Thoracic aorta (tissue), 2 donors: Measurements from ENCODE around the gene SEMA4D. TPM values are rescaled to one million over a fixed set of nuclear protein-coding genes. Genes with fewer than 3 reads are reported as not detected.

Experiments
- ATAC-seq: fragments of 150-250 bp; one replicate; pipeline ENCODE4 v1.8.0; 2017; ENCODE audit warnings: low read depth; ENCODE audit not compliant: insufficient number of reproducible peaks, low FRiP score
- DNase-seq: peaks from one replicate; pipeline ENCODE4 v3.0.0-alpha.2; 2020; ENCODE audit warnings: low spot score
- H3K27ac ChIP-seq, 2 donors: fragments of 200-600 bp; sonication (generic); 1 replicate in 1 of 2; 2 replicates in 1 of 2; pipeline ENCODE4 v1.5.1; 2016; ENCODE audit warnings: mild to moderate bottlenecking in 2 of 2, moderate library complexity in 2 of 2
- H3K27me3 ChIP-seq: fragments of 200-600 bp; sonication (generic); replicated peaks from 2 replicates; pipeline ENCODE4 v1.6.0; 2016; ENCODE audit warnings: mild to moderate bottlenecking; ENCODE audit not compliant: insufficient read depth
- H3K36me3 ChIP-seq: fragments of 200-600 bp; sonication (generic); one replicate; pipeline ENCODE4 v1.5.1; 2016
- H3K4me1 ChIP-seq, 2 donors: fragments of 200-600 bp; sonication (generic); 1 replicate in 1 of 2; 2 replicates in 1 of 2; pipeline versions ENCODE4 v1.5.1 to v1.6.0; 2016; ENCODE audit warnings: low read depth in 2 of 2, mild to moderate bottlenecking in 1 of 2; ENCODE audit not compliant: control insufficient read depth in 1 of 2
- H3K4me3 ChIP-seq: fragments of 200-600 bp; sonication (generic); 2 replicates; pipeline ENCODE4 v1.5.1; 2016; ENCODE audit warnings: mild to moderate bottlenecking
- H3K9me3 ChIP-seq: fragments of 200-600 bp; sonication (generic); 2 replicates; pipeline ENCODE4 v1.5.1; 2016
- CTCF ChIP-seq: fragments of 200-600 bp; sonication (generic); IDR thresholded peaks from one replicate; pipeline ENCODE4 v1.5.1; 2019; ENCODE audit warnings: antibody characterized with exemption
- total RNA-seq, 2 donors: library from RNA; depleted of rRNA; stranded (reverse); fragments of >200 nt; gene quantifications; one replicate each; pipeline versions ENCODE4 v1.1.0 to v1.2.3, GENCODE V29; 2016

SEMA4D gene
- total RNA-seq, 2 donors from 2014 or later = 16.9 to 20.2 TPM

GRCh38 chr9:89513837-89514236 is 15.9 kb upstream of the SEMA4D start:
- no peak for TF ChIP-seq CTCF
- H3K36me3 ChIP-seq = no peaks in the 10 kb centered on the region
- H3K4me3 ChIP-seq = no peak overlapping the region
- no peaks in the 10 kb centered on the region for H3K9me3 ChIP-seq
- H3K4me1 ChIP-seq = no peaks in the 10 kb centered on the region
- DNase-seq (no peak), ATAC-seq (no peak)
- no peaks in the 10 kb centered on the region for H3K27me3 ChIP-seq
- H3K27ac ChIP-seq = no peak overlapping the region

DNA sequence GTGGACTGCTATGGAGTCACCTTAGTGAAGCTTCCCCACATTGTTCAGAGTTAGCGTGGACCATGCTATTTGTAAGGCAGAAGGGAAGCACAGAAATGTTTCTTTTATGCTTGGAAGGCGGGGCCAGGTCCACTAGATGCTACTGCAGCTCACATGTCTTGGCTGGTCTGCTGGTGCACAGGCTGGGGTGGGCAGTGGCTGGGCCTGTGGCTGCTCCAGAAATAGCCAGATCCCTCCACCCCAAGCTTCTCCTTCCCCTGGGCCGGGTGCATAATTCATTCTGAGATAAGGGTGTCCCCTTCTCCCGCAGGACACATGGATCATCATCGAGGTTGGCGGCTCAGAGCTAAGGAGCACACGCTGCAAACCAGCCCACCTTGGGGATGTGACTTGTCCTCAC is 14.5 kb upstream of the SEMA4D start:
- TF ChIP-seq CTCF = no peak
- Histone ChIP-seq H3K27ac (no peak overlapping the region), H3K36me3 (no peaks in the 10 kb centered on the region), H3K9me3 (no peaks in the 10 kb centered on the region), H3K4me3 (no peak overlapping the region), H3K4me1 (no peaks in the 10 kb centered on the region), H3K27me3 (no peaks in the 10 kb centered on the region)
- ATAC-seq (no peak), DNase-seq (no peak)

DNA sequence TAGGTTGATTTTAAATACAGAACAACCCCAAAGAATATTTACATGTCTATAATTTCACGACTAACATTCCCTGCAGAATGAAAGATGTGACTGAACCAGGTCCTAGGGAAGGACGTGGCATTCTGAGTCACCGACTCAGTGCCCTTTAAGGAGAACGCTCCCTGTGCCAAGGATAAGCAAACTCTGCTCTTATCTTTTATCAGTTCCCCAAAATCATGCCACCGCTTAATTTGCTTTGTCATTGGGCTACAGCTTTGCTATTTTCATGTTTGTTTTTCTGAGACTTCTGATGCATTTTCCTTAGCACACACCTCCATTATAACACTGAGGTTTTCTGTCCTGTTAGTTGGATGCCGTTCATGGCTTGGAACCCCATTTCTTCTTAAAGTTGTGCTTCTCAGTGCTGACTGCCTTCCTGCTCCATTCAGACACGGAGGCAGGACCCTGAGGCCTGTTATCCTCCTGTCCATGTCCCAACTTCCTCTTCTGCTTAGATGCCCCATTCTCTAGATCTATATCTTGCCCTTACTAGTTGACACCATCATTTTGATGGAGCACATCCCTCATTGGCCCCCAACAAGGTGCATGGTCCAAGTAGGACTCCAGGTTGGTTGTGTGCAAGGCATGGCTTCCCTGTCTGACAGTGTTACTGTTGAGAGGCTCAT is 11.2 kb upstream of the SEMA4D start:
- Histone ChIP-seq H3K4me3 (no peak overlapping the region), H3K27me3 (no peaks in the 10 kb centered on the region), H3K27ac (no peak overlapping the region), H3K4me1 (no peaks in the 10 kb centered on the region), H3K9me3 (no peaks in the 10 kb centered on the region), H3K36me3 (no peaks in the 10 kb centered on the region)
- ATAC-seq (no peak), DNase-seq (no peak)
- no peak for TF ChIP-seq CTCF

- H3K36me3 ChIP-seq = no peaks in the 10 kb centered on the region
- no peak for TF ChIP-seq CTCF
- ATAC-seq (no peak), DNase-seq (no peak)
- no peak overlapping the region for H3K27ac ChIP-seq
- H3K9me3 ChIP-seq = no peaks in the 10 kb centered on the region
- H3K27me3 ChIP-seq = no peaks in the 10 kb centered on the region
- no peaks in the 10 kb centered on the region for H3K4me1 ChIP-seq
- H3K4me3 ChIP-seq = no peak overlapping the region
Measured at GRCh38 chr9:89505911-89506310, 8.0 kb upstream of the SEMA4D start.

DNA sequence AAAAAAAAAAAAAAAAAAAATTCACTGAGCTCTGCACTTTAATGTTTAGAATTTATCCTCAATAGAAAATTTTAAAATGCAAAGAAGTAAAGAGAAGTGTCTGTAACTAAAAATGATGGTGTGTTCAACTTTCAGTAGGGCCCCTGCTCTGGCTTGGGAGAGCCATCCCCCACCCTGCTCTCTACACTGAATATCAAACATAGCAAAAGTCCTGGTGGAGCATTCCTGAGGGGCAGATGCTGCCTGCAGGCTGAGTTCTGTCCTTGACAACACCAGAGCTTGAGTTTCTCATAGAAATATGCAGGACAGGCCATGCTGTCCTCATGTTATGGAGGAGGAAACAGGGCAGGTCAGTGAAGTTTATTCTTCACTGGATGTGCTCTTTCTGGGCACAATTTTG is 7.1 kb upstream of the SEMA4D start:
- no peaks in the 10 kb centered on the region for H3K9me3 ChIP-seq
- no peaks in the 10 kb centered on the region for H3K4me1 ChIP-seq
- no peaks in the 10 kb centered on the region for H3K27me3 ChIP-seq
- TF ChIP-seq CTCF = no peak
- no peaks in the 10 kb centered on the region for H3K36me3 ChIP-seq
- ATAC-seq (no peak), DNase-seq (no peak)
- no peak overlapping the region for H3K27ac ChIP-seq
- no peak overlapping the region for H3K4me3 ChIP-seq
